DND-41 (cell line): ENCODE results near the gene CTRL.

Experiments used
- ATAC-seq: fragments of 200-7000 bp; cut with Tn5 transposase; 3 replicates; pipeline ENCODE4 v1.9.1; 2021; ENCODE audit warnings: low read depth; ENCODE audit not compliant: insufficient read depth
- DNase-seq: peaks from one replicate; pipeline ENCODE4 v3.0.0-alpha.2; 2020
- H2AFZ ChIP-seq: 2 replicates; pipeline ENCODE4 v1.6.0; 2012; ENCODE audit warnings: low read depth, low read length
- H3K27ac ChIP-seq: 2 replicates; pipeline ENCODE4 v1.5.1; 2012; ENCODE audit warnings: low read length, inconsistent platforms
- H3K27me3 ChIP-seq: fragments of 200-600 bp; sonication (generic); 2 replicates; pipeline ENCODE4 v1.6.0; 2012; ENCODE audit warnings: low read length, mild to moderate bottlenecking, inconsistent platforms; ENCODE audit not compliant: insufficient read depth, poor library complexity
- H3K36me3 ChIP-seq: 2 replicates; pipeline ENCODE4 v1.5.1; 2012; ENCODE audit warnings: low read length, inconsistent platforms; ENCODE audit not compliant: insufficient read depth
- H3K4me1 ChIP-seq: 2 replicates; pipeline ENCODE4 v1.5.1; 2012; ENCODE audit warnings: mild to moderate bottlenecking, low read length; ENCODE audit not compliant: insufficient read depth
- H3K4me2 ChIP-seq: 2 replicates; pipeline ENCODE4 v1.6.0; 2012; ENCODE audit warnings: mild to moderate bottlenecking, moderate library complexity, low read length, inconsistent platforms; ENCODE audit not compliant: insufficient read depth
- H3K4me3 ChIP-seq, 2 experiments: fragments of 200-600 bp in 1 of 2; shearing (Covaris generic) in 1 of 2; 2 replicates each; pipeline ENCODE4 v1.5.1; 2012 to 2016; ENCODE audit warnings: inconsistent platforms in 2 of 2, low read length in 2 of 2, mild to moderate bottlenecking in 2 of 2, low read depth in 1 of 2, moderate library complexity in 1 of 2
- H3K79me2 ChIP-seq: 2 replicates; pipeline ENCODE4 v1.6.0; 2012; ENCODE audit warnings: low read length, inconsistent platforms; ENCODE audit not compliant: insufficient read depth
- H3K9ac ChIP-seq: 2 replicates; pipeline ENCODE4 v1.6.0; 2012; ENCODE audit warnings: low read depth, mild to moderate bottlenecking, inconsistent platforms, low read length, moderate library complexity
- H3K9me3 ChIP-seq: 2 replicates; pipeline ENCODE4 v1.5.1; 2012; ENCODE audit warnings: low read length, moderate library complexity, mild to moderate bottlenecking, inconsistent platforms; ENCODE audit not compliant: insufficient read depth, severe bottlenecking
- H4K20me1 ChIP-seq: 2 replicates; pipeline ENCODE4 v1.6.0; 2012; ENCODE audit warnings: low read length; ENCODE audit not compliant: insufficient read depth
- EZH2 ChIP-seq: IDR thresholded peaks from 3 replicates; pipeline ENCODE4 v1.6.1; 2012; ENCODE audit warnings: borderline replicate concordance, low read depth, mild to moderate bottlenecking, moderate library complexity, low read length, inconsistent platforms; ENCODE audit not compliant: severe bottlenecking
- TF ChIP-seq, protein P1 (sequence below): IDR thresholded peaks from 2 replicates; pipeline ENCODE4 v1.5.1; 2012; ENCODE audit warnings: borderline replicate concordance, low read length, moderate library complexity, mild to moderate bottlenecking; ENCODE audit not compliant: poor library complexity, severe bottlenecking; ENCODE audit errors: extremely low read depth

Gene CTRL

GRCh38 chr16:67946966-67947558 lies 15.4 kb upstream of the CTRL start:
- H3K27ac ChIP-seq, result no peak overlapping the region
- H3K9ac ChIP-seq, result no peak overlapping the region
- H2AFZ ChIP-seq, result no peak overlapping the region
- H4K20me1 ChIP-seq, result no peaks in the 10 kb centered on the region
- H3K79me2 ChIP-seq, result no peaks in the 10 kb centered on the region
- ATAC-seq (no peak), DNase-seq (no peak)
- TF ChIP-seq, protein P1, sequence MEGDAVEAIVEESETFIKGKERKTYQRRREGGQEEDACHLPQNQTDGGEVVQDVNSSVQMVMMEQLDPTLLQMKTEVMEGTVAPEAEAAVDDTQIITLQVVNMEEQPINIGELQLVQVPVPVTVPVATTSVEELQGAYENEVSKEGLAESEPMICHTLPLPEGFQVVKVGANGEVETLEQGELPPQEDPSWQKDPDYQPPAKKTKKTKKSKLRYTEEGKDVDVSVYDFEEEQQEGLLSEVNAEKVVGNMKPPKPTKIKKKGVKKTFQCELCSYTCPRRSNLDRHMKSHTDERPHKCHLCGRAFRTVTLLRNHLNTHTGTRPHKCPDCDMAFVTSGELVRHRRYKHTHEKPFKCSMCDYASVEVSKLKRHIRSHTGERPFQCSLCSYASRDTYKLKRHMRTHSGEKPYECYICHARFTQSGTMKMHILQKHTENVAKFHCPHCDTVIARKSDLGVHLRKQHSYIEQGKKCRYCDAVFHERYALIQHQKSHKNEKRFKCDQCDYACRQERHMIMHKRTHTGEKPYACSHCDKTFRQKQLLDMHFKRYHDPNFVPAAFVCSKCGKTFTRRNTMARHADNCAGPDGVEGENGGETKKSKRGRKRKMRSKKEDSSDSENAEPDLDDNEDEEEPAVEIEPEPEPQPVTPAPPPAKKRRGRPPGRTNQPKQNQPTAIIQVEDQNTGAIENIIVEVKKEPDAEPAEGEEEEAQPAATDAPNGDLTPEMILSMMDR, result no peak
- no peak for TF ChIP-seq EZH2
- H3K36me3 ChIP-seq, result peaks cover 92% of the 10 kb centered on the region
- H3K27me3 ChIP-seq, result no peaks in the 10 kb centered on the region
- no peak overlapping the region for H3K4me3 ChIP-seq
- no peaks in the 10 kb centered on the region for H3K4me1 ChIP-seq
- H3K9me3 ChIP-seq, result no peaks in the 10 kb centered on the region
- no peak overlapping the region for H3K4me2 ChIP-seq

DNA sequence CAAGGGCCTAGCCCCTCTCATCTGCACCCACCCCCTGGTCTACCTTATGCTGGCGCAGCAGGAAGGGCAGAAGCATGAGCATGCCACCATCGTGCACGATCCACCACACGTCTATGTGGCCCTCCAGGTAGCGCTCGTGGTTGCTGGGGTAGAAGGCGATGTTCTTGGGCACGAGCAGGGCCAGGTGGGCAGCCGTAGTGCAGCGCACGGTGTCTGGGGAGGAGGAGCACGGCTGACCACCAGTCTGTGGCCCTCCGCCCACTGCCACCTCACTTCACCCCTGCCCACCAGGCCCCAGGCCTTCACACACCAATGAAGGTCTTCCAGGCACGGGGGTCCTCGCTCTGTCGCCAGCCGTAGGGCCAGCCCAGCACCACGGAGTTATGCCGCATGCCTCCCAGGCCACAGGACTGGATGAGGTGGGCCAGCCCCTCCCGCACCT lies 14.5 kb upstream of the CTRL start:
- no peak for DNase-seq
- H3K4me2 ChIP-seq, result no peak overlapping the region
- no peak overlapping the region for H3K27ac ChIP-seq
- no peaks in the 10 kb centered on the region for H4K20me1 ChIP-seq
- no peaks in the 10 kb centered on the region for H3K79me2 ChIP-seq
- ATAC-seq, result no peak
- no peak overlapping the region for H3K9ac ChIP-seq
- H3K4me1 ChIP-seq, result no peaks in the 10 kb centered on the region
- H3K36me3 ChIP-seq, result peaks cover 91% of the 10 kb centered on the region
- no peaks in the 10 kb centered on the region for H3K9me3 ChIP-seq
- H2AFZ ChIP-seq, result no peak overlapping the region
- H3K27me3 ChIP-seq, result no peaks in the 10 kb centered on the region
- no peak overlapping the region for H3K4me3 ChIP-seq
- TF ChIP-seq, protein P1, result no peak
- no peak for TF ChIP-seq EZH2

DNA sequence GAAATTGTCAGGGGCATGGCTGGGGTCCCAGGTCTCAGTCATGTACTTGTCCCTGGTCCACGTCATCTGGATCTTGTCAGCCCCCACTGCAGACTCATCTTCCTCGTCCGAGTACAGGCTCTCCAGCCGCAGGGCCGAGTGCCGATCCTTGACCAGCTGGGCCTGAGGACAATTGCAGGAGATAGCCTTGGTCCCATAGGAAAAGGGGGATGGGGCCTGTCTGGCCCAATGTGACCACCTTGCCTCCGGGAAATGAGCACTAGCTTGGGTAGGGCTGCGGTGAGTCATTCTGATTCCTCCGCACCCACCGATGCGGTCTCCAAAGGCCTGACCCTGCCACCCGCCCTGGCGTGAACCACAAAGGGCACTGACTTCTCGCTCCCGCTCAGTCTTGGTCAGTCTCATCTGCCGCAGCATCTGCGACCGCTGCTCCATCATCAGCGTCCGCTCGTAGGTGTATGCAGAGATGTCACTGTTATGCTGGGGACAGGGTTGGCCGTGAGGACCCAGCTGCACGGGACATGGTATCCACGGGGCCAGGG lies 13.8 kb upstream of the CTRL start:
- H3K9ac ChIP-seq, result no peak overlapping the region
- H2AFZ ChIP-seq, result no peak overlapping the region
- no peaks in the 10 kb centered on the region for H3K4me1 ChIP-seq
- H4K20me1 ChIP-seq, result no peaks in the 10 kb centered on the region
- no peaks in the 10 kb centered on the region for H3K9me3 ChIP-seq
- H3K27ac ChIP-seq, result no peak overlapping the region
- TF ChIP-seq EZH2, result no peak
- TF ChIP-seq, protein P1, result no peak
- ATAC-seq (no peak), DNase-seq (no peak)
- H3K4me2 ChIP-seq, result no peak overlapping the region
- H3K27me3 ChIP-seq, result no peaks in the 10 kb centered on the region
- H3K4me3 ChIP-seq, result no peak overlapping the region
- H3K36me3 ChIP-seq, result peaks cover 84% of the 10 kb centered on the region
- no peaks in the 10 kb centered on the region for H3K79me2 ChIP-seq
